ENCODE data around the gene PPP3CB.

PPP3CB gene

GRCh38 chr10:73495884-73496674, at the start of gene PPP3CB:
Gene PPP3CB, minus strand, starts transcription at chr10:73496024. Its CDS starts 135 bp downstream, at chr10:73495889.
- DNase-seq = peak; percentile 94

GRCh38 chr10:73545357-73545756, 49.5 kb upstream of the PPP3CB start:
- DNase-seq = no peak

GRCh38 chr10:73537709-73538108, 41.9 kb upstream of the PPP3CB start:
- DNase-seq = no peak

GRCh38 chr10:73537288-73537687, 41.5 kb upstream of the PPP3CB start:
- DNase-seq = peak; percentile 16

GRCh38 chr10:73534857-73535256, 39.0 kb upstream of the PPP3CB start:
- no peak for DNase-seq

GRCh38 chr10:73529089-73529832, 33.4 kb upstream of the PPP3CB start:
- peak; percentile 82 for DNase-seq

GRCh38 chr10:73522263-73522662, 26.4 kb upstream of the PPP3CB start:
- DNase-seq = no peak

- no peak for DNase-seq
These were observed 23.5 kb upstream of the PPP3CB start for GRCh38 chr10:73519336-73519735.

GRCh38 chr10:73517166-73517888, 21.5 kb upstream of the PPP3CB start:
- no peak for DNase-seq

GRCh38 chr10:73512207-73512743, 16.5 kb upstream of the PPP3CB start:
- no peak for DNase-seq

- no peak for DNase-seq
These were observed 13.9 kb upstream of the PPP3CB start for GRCh38 chr10:73509695-73510094.

- no peak for DNase-seq
These were observed 10.7 kb upstream of the PPP3CB start for GRCh38 chr10:73506491-73506890.

GRCh38 chr10:73506074-73506473, 10.2 kb upstream of the PPP3CB start:
- DNase-seq = no peak

- no peak for DNase-seq
These were observed 7.2 kb upstream of the PPP3CB start for GRCh38 chr10:73503037-73503436.

- DNase-seq = peak; percentile 28
These were observed 5.8 kb upstream of the PPP3CB start for GRCh38 chr10:73501651-73502050.

- no peak for DNase-seq
These were observed 1.8 kb upstream of the PPP3CB start for GRCh38 chr10:73497623-73498022.

- peak; percentile 94 for DNase-seq
These were observed 469 bp downstream of the PPP3CB start for GRCh38 chr10:73495226-73495883.

- no peak for DNase-seq
These were observed 973 bp downstream of the PPP3CB start for GRCh38 chr10:73494877-73495225.

- no peak for DNase-seq
These were observed 1.6 kb downstream of the PPP3CB start for GRCh38 chr10:73494213-73494612.

- no peak for DNase-seq
These were observed 2.0 kb downstream of the PPP3CB start for GRCh38 chr10:73493781-73494180.

- DNase-seq = no peak
These were observed 9.2 kb downstream of the PPP3CB start for GRCh38 chr10:73486601-73487000.

GRCh38 chr10:73485320-73485719, 10.5 kb downstream of the PPP3CB start:
- no peak for DNase-seq

GRCh38 chr10:73480158-73480557, 15.7 kb downstream of the PPP3CB start:
- peak; percentile 22 for DNase-seq

Data from CD4-positive, alpha-beta T cell treated with Interleukin-4 for 4 hours (primary cell).